ENCODE results near the gene HSPG2. TPM values are rescaled to one million over a fixed set of nuclear protein-coding genes. Genes with fewer than 3 reads are reported as not detected.

The HSPG2 gene
- total and polyA plus RNA-seq, 9 of the 15 experiments (the other 6 are each of a cell fraction or from before 2014, with no cell fraction given), result 0.14 to 160 (median 15.7) TPM

DNA sequence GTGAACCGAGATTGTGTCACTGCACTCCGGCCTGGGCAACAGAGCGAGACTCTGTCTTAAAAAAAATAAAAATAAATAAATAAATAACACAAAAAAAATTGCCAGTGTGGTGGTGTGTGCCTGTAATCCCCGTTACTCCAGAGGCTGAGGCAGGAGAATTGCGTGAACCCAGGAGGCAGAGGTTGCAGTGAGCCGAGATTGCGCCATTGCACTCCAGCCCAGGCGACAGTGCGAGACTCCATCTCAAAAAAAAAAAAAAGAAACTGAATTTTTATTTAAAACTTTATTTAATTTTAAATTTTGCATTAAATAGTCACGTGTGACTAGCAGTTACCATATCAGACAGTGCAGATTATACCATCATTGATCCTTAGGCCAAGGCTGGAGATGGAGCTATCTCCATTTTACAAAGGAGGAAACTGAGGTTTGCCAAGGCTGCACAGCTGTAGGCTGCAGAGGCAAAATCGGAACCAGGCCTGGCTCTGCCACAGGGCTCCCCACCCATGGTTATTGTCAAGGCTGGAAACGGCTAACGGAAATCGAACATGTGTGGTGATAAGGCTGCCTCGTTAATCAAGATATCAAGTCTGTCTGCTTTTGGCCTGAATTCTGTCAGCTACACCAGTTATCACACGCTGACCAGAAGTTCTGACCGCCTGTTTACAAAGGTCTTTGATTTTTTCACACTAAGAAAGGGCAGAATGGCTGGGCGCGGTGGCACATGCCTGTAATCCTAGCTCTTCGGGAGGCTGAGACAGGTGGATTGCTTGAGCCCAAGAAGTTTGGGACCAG is 20.5 kb downstream of the HSPG2 start (continued):
- TF ChIP-seq, protein P1, sequence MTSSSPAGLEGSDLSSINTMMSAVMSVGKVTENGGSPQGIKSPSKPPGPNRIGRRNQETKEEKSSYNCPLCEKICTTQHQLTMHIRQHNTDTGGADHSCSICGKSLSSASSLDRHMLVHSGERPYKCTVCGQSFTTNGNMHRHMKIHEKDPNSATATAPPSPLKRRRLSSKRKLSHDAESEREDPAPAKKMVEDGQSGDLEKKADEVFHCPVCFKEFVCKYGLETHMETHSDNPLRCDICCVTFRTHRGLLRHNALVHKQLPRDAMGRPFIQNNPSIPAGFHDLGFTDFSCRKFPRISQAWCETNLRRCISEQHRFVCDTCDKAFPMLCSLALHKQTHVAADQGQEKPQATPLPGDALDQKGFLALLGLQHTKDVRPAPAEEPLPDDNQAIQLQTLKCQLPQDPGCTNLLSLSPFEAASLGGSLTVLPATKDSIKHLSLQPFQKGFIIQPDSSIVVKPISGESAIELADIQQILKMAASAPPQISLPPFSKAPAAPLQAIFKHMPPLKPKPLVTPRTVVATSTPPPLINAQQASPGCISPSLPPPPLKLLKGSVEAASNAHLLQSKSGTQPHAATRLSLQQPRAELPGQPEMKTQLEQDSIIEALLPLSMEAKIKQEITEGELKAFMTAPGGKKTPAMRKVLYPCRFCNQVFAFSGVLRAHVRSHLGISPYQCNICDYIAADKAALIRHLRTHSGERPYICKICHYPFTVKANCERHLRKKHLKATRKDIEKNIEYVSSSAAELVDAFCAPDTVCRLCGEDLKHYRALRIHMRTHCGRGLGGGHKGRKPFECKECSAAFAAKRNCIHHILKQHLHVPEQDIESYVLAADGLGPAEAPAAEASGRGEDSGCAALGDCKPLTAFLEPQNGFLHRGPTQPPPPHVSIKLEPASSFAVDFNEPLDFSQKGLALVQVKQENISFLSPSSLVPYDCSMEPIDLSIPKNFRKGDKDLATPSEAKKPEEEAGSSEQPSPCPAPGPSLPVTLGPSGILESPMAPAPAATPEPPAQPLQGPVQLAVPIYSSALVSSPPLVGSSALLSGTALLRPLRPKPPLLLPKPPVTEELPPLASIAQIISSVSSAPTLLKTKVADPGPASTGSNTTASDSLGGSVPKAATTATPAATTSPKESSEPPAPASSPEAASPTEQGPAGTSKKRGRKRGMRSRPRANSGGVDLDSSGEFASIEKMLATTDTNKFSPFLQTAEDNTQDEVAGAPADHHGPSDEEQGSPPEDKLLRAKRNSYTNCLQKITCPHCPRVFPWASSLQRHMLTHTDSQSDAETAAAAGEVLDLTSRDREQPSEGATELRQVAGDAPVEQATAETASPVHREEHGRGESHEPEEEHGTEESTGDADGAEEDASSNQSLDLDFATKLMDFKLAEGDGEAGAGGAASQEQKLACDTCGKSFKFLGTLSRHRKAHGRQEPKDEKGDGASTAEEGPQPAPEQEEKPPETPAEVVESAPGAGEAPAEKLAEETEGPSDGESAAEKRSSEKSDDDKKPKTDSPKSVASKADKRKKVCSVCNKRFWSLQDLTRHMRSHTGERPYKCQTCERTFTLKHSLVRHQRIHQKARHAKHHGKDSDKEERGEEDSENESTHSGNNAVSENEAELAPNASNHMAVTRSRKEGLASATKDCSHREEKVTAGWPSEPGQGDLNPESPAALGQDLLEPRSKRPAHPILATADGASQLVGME (CRISPR knock-in tag; IDR thresholded peaks at IDR 0.05), result no peak
- TF ChIP-seq EP300 (IDR thresholded peaks at IDR 0.05; ENCODE audit: low read length) (peak; percentile 94), THRAP3 (IDR thresholded peaks at IDR 0.05; ENCODE audit: borderline replicate concordance) (no peak), CEBPG (CRISPR knock-in tag; IDR thresholded peaks at IDR 0.05) (no peak; the same call in 1 of the 2 replicates), CEBPG (tag; conservative IDR thresholded peaks at IDR 0.05 in 1 of 2, IDR thresholded peaks at IDR 0.05 in 1 of 2) (peak in 1 of 2 experiments; percentile 24; a peak in 1 of 4 replicates), KLF6 (CRISPR knock-in tag; IDR thresholded peaks at IDR 0.05; ENCODE audit: borderline replicate concordance) (no peak; the same call in 1 of the 2 replicates), PRPF4 (IDR thresholded peaks at IDR 0.05; ENCODE audit: insufficient read depth, low read depth, low read length, poor library complexity, severe bottlenecking) (no peak), ARNT (IDR thresholded peaks at IDR 0.05) (peak; percentile 55 to 69; a peak in 1 of 4 replicates), NR1H2 (CRISPR knock-in tag; IDR thresholded peaks at IDR 0.05) (no peak), TCF3 (CRISPR knock-in tag; IDR thresholded peaks at IDR 0.05) (peak; percentile 90), ATF1 (CRISPR knock-in tag; IDR thresholded peaks at IDR 0.05) (no peak), ATF1 (tag; IDR thresholded peaks at IDR 0.05) (peak; percentile 35), MCM3 (IDR thresholded peaks at IDR 0.05) (no peak), SMAD3 (CRISPR knock-in tag; conservative IDR thresholded peaks at IDR 0.05) (peak; percentile 41; the same call in 1 of the 2 replicates), XRCC5 (IDR thresholded peaks at IDR 0.05; ENCODE audit: low read depth, low read length) (no peak)
- TF ChIP-seq, protein P2, sequence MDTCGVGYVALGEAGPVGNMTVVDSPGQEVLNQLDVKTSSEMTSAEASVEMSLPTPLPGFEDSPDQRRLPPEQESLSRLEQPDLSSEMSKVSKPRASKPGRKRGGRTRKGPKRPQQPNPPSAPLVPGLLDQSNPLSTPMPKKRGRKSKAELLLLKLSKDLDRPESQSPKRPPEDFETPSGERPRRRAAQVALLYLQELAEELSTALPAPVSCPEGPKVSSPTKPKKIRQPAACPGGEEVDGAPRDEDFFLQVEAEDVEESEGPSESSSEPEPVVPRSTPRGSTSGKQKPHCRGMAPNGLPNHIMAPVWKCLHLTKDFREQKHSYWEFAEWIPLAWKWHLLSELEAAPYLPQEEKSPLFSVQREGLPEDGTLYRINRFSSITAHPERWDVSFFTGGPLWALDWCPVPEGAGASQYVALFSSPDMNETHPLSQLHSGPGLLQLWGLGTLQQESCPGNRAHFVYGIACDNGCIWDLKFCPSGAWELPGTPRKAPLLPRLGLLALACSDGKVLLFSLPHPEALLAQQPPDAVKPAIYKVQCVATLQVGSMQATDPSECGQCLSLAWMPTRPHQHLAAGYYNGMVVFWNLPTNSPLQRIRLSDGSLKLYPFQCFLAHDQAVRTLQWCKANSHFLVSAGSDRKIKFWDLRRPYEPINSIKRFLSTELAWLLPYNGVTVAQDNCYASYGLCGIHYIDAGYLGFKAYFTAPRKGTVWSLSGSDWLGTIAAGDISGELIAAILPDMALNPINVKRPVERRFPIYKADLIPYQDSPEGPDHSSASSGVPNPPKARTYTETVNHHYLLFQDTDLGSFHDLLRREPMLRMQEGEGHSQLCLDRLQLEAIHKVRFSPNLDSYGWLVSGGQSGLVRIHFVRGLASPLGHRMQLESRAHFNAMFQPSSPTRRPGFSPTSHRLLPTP (IDR thresholded peaks at IDR 0.05; ENCODE audit: borderline replicate concordance, extremely low read depth, insufficient read length), result no peak
- TF ChIP-seq, protein P3, sequence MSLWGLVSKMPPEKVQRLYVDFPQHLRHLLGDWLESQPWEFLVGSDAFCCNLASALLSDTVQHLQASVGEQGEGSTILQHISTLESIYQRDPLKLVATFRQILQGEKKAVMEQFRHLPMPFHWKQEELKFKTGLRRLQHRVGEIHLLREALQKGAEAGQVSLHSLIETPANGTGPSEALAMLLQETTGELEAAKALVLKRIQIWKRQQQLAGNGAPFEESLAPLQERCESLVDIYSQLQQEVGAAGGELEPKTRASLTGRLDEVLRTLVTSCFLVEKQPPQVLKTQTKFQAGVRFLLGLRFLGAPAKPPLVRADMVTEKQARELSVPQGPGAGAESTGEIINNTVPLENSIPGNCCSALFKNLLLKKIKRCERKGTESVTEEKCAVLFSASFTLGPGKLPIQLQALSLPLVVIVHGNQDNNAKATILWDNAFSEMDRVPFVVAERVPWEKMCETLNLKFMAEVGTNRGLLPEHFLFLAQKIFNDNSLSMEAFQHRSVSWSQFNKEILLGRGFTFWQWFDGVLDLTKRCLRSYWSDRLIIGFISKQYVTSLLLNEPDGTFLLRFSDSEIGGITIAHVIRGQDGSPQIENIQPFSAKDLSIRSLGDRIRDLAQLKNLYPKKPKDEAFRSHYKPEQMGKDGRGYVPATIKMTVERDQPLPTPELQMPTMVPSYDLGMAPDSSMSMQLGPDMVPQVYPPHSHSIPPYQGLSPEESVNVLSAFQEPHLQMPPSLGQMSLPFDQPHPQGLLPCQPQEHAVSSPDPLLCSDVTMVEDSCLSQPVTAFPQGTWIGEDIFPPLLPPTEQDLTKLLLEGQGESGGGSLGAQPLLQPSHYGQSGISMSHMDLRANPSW (CRISPR knock-in tag; IDR thresholded peaks at IDR 0.05), result no peak
